Lower leg skin (tissue), 3 donors: Measurements from ENCODE around the gene CRY2.

Experiments
- POLR2A ChIP-seq, 2 donors: fragments of 450-650 bp; IDR thresholded peaks; one replicate each; pipeline ENCODE4 v1.6.1; 2016 to 2017; ENCODE audit warnings: antibody characterized with exemption in 2 of 2, mild to moderate bottlenecking in 1 of 2, moderate library complexity in 1 of 2
- TF ChIP-seq, protein P1 (sequence below), 3 donors: fragments of 450-650 bp; IDR thresholded peaks; one replicate each; pipeline ENCODE4 v1.5.1; 2016; ENCODE audit warnings: antibody characterized with exemption in 3 of 3, mild to moderate bottlenecking in 3 of 3, moderate library complexity in 2 of 3

DNA sequence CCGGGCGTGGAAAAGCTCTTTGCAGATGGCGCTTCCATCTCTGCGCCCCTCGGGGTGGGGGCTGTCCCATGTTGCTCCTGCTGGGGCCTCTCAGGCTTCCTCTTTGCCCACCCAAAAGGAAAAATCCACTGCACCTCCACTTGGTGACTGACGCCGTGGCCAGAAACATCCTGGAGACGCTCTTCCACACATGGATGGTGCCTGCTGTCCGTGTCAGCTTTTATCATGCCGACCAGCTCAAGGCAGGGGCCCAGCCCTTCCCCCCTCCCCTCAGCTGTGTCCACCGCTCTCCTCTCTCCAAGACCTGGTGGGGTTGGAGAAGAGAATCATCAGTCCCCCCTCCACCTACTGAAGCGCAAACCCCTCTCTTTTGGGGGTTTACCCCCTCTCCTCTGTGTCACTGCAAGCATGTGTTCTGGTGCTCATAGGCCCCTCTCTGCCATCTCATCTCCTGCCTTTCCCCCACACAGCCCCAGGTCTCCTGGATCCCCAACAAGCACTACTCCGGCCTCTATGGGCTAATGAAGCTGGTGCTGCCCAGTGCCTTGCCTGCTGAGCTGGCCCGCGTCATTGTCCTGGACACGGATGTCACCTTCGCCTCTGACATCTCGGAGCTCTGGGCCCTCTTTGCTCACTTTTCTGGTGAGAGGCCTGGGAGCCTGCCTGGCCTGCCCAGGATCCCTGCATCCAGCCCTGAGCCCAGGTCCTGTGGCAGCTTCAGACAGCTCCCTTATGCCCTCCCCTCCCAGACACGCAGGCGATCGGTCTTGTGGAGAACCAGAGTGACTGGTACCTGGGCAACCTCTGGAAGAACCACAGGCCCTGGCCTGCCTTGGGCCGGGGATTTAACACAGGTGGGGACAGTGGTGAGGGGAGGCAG, 77.0 kb downstream of the CRY2 start:
- TF ChIP-seq, protein P1, sequence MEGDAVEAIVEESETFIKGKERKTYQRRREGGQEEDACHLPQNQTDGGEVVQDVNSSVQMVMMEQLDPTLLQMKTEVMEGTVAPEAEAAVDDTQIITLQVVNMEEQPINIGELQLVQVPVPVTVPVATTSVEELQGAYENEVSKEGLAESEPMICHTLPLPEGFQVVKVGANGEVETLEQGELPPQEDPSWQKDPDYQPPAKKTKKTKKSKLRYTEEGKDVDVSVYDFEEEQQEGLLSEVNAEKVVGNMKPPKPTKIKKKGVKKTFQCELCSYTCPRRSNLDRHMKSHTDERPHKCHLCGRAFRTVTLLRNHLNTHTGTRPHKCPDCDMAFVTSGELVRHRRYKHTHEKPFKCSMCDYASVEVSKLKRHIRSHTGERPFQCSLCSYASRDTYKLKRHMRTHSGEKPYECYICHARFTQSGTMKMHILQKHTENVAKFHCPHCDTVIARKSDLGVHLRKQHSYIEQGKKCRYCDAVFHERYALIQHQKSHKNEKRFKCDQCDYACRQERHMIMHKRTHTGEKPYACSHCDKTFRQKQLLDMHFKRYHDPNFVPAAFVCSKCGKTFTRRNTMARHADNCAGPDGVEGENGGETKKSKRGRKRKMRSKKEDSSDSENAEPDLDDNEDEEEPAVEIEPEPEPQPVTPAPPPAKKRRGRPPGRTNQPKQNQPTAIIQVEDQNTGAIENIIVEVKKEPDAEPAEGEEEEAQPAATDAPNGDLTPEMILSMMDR (IDR thresholded peaks at IDR 0.05), result no peak
- no peak for TF ChIP-seq POLR2A (IDR thresholded peaks at IDR 0.05)
